H9 (cell line): ENCODE results near the gene CCDC187. TPM values are rescaled to one million over a fixed set of nuclear protein-coding genes. Genes with fewer than 3 reads are reported as not detected.

Experiments
- DNase-seq: peaks from one replicate; pipeline ENCODE4 v3.0.0-alpha.2; 2017
- H2AFZ ChIP-seq: one replicate; pipeline ENCODE4 v1.6.1; 2013; ENCODE audit warnings: mild to moderate bottlenecking, low read length, control low read depth, moderate library complexity
- H2AK5ac ChIP-seq: 2 replicates; pipeline ENCODE4 v1.6.1; 2013; ENCODE audit warnings: low read length, control low read depth, mixed read lengths; ENCODE audit not compliant: insufficient read length
- H2BK120ac ChIP-seq: one replicate; pipeline ENCODE4 v1.6.1; 2013; ENCODE audit warnings: low read depth, mild to moderate bottlenecking, low read length, control low read depth, inconsistent platforms; ENCODE audit not compliant: poor library complexity, severe bottlenecking
- H2BK12ac ChIP-seq: 2 replicates; pipeline ENCODE4 v1.6.1; 2013; ENCODE audit warnings: low read length, control low read depth, mixed read lengths, low read depth; ENCODE audit not compliant: insufficient read length
- H2BK15ac ChIP-seq: 2 replicates; pipeline ENCODE4 v1.6.1; 2013; ENCODE audit warnings: low read depth, low read length, control low read depth
- H2BK20ac ChIP-seq: one replicate; pipeline ENCODE4 v1.6.1; 2013; ENCODE audit warnings: low read depth, mild to moderate bottlenecking, low read length, control low read depth, inconsistent platforms; ENCODE audit not compliant: poor library complexity, severe bottlenecking
- H2BK5ac ChIP-seq: 2 replicates; pipeline ENCODE4 v1.6.1; 2013; ENCODE audit warnings: low read length, control low read depth, mixed read lengths; ENCODE audit not compliant: insufficient read length
- H3K14ac ChIP-seq: 2 replicates; pipeline ENCODE4 v1.6.1; 2013; ENCODE audit warnings: low read length, control low read depth; ENCODE audit not compliant: insufficient read depth
- H3K18ac ChIP-seq: 2 replicates; pipeline ENCODE4 v1.6.1; 2013; ENCODE audit warnings: low read depth, mild to moderate bottlenecking, mixed read lengths, low read length, control low read depth; ENCODE audit not compliant: insufficient read length
- H3K23ac ChIP-seq: 2 replicates; pipeline ENCODE4 v1.6.1; 2013; ENCODE audit warnings: low read length, control low read depth, mixed read lengths, low read depth; ENCODE audit not compliant: insufficient read length
- H3K23me2 ChIP-seq: 2 replicates; pipeline ENCODE4 v1.6.1; 2013; ENCODE audit warnings: low read depth, mild to moderate bottlenecking, mixed read lengths, low read length, control low read depth; ENCODE audit not compliant: insufficient read length, poor library complexity, severe bottlenecking
- H3K27ac ChIP-seq: 2 replicates; pipeline ENCODE4 v1.5.1; 2013; ENCODE audit warnings: low read length, control low read depth, mixed read lengths, low read depth; ENCODE audit not compliant: insufficient read length
- H3K27me3 ChIP-seq: 2 replicates; pipeline ENCODE4 v1.6.1; 2013; ENCODE audit warnings: low read length, control low read depth, inconsistent platforms; ENCODE audit not compliant: insufficient read depth
- H3K4ac ChIP-seq: 2 replicates; pipeline ENCODE4 v1.6.1; 2013; ENCODE audit warnings: low read depth, mild to moderate bottlenecking, control low read depth, inconsistent platforms, low read length, moderate library complexity
- H3K4me1 ChIP-seq: 2 replicates; pipeline ENCODE4 v1.6.1; 2013; ENCODE audit warnings: low read length, control low read depth, inconsistent platforms; ENCODE audit not compliant: insufficient read depth
- H3K4me2 ChIP-seq: 2 replicates; pipeline ENCODE4 v1.6.1; 2013; ENCODE audit warnings: low read length, control low read depth, mixed read lengths; ENCODE audit not compliant: insufficient read length, insufficient read depth
- H3K56ac ChIP-seq: 2 replicates; pipeline ENCODE4 v1.6.1; 2013; ENCODE audit warnings: low read depth, mild to moderate bottlenecking, mixed read lengths, low read length, control low read depth; ENCODE audit not compliant: insufficient read length
- H3K79me1 ChIP-seq: 2 replicates; pipeline ENCODE4 v1.6.1; 2013; ENCODE audit warnings: low read depth, mild to moderate bottlenecking, moderate library complexity, low read length, control low read depth, inconsistent platforms; ENCODE audit not compliant: insufficient read depth, poor library complexity, severe bottlenecking
- H3K79me2 ChIP-seq: 2 replicates; pipeline ENCODE4 v1.6.1; 2013; ENCODE audit warnings: low read length, control low read depth, inconsistent platforms; ENCODE audit not compliant: insufficient read depth
- H3K9ac ChIP-seq: 2 replicates; pipeline ENCODE4 v1.6.1; 2013; ENCODE audit warnings: low read length, control low read depth, mixed read lengths; ENCODE audit not compliant: insufficient read length; ENCODE audit errors: extremely low read depth
- H3K9me3 ChIP-seq: one replicate; pipeline ENCODE4 v1.6.1; 2013; ENCODE audit warnings: low read depth, low read length, inconsistent platforms; ENCODE audit not compliant: control insufficient read depth
- H3T11ph ChIP-seq: one replicate; pipeline ENCODE4 v1.6.1; 2013; ENCODE audit warnings: mild to moderate bottlenecking, low read length, control low read depth, inconsistent platforms
- H4K20me1 ChIP-seq: one replicate; pipeline ENCODE4 v1.6.1; 2013; ENCODE audit not compliant: control insufficient read depth, insufficient read length, insufficient read depth
- H4K5ac ChIP-seq: 2 replicates; pipeline ENCODE4 v1.6.1; 2013; ENCODE audit warnings: low read depth, mild to moderate bottlenecking, mixed read lengths, low read length, control low read depth; ENCODE audit not compliant: insufficient read length
- H4K8ac ChIP-seq: replicated peaks from 2 replicates; pipeline ENCODE4 v1.6.1; 2013; ENCODE audit warnings: low read length, control low read depth, mixed read lengths, low read depth; ENCODE audit not compliant: insufficient read length
- H4K91ac ChIP-seq: 2 replicates; pipeline ENCODE4 v1.6.1; 2013; ENCODE audit warnings: low read depth, mild to moderate bottlenecking, moderate library complexity, mixed read lengths, low read length, control low read depth; ENCODE audit not compliant: insufficient read length
- H3K27ac Mint-ChIP-seq, 3 experiments: 2 replicates in 2 of 3; 3 replicates in 1 of 3; pipeline ENCODE4 v1.8.0; 2020 to 2021; ENCODE audit warnings: mixed read lengths in 3 of 3, mild to moderate bottlenecking in 1 of 3, moderate library complexity in 1 of 3
- H3K27me3 Mint-ChIP-seq: 2 replicates; pipeline ENCODE4 v1.8.0; 2021; ENCODE audit warnings: low read depth, mild to moderate bottlenecking, moderate library complexity, mixed read lengths
- H3K36me3 Mint-ChIP-seq, 3 experiments: 2 replicates in 2 of 3; 3 replicates in 1 of 3; pipeline ENCODE4 v1.8.0; 2020 to 2021; ENCODE audit warnings: low read depth in 3 of 3, mixed read lengths in 3 of 3; ENCODE audit not compliant: insufficient read depth in 1 of 3
- H3K4me1 Mint-ChIP-seq, 2 experiments: 2 replicates each; pipeline ENCODE4 v1.8.0; 2020; ENCODE audit warnings: mixed read lengths in 2 of 2
- H3K4me3 Mint-ChIP-seq, 2 experiments: 2 replicates in 1 of 2; 3 replicates in 1 of 2; pipeline ENCODE4 v1.8.0; 2020 to 2021; ENCODE audit warnings: mild to moderate bottlenecking in 2 of 2, mixed read lengths in 2 of 2, moderate library complexity in 1 of 2
- H3K9me3 Mint-ChIP-seq, 2 experiments: 2 replicates in 1 of 2; 3 replicates in 1 of 2; pipeline ENCODE4 v1.8.0; 2020; ENCODE audit warnings: mild to moderate bottlenecking in 2 of 2, mixed read lengths in 2 of 2, moderate library complexity in 1 of 2
- WGBS: extraction: QIAGEN DNeasy Blood & Tissue Kit; methylation state at CpG from one replicate; pipeline ENCODE4 v1.1.7; 2013; ENCODE audit warnings: missing lambda C conversion rate, low lambda C conversion rate, mixed read lengths; ENCODE audit not compliant: insufficient read length; ENCODE audit errors: extremely low coverage; 5-methylcytosine and 5-hydroxymethylcytosine counted together
- total RNA-seq: library from RNA; stranded (reverse); gene quantifications from 2 replicates; pipeline ENCODE4 v1.2.1, GENCODE V29; 2021
- TF ChIP-seq, protein P1 (sequence below): fragments of 200-600 bp; sonication (generic); conservative IDR thresholded peaks from 3 replicates; pipeline ENCODE4 v1.8.0; 2021; ENCODE audit warnings: antibody characterized with exemption, mild to moderate bottlenecking

CCDC187 gene
- total RNA-seq, 1 experiment from 2014 or later = 0.07 TPM

DNA sequence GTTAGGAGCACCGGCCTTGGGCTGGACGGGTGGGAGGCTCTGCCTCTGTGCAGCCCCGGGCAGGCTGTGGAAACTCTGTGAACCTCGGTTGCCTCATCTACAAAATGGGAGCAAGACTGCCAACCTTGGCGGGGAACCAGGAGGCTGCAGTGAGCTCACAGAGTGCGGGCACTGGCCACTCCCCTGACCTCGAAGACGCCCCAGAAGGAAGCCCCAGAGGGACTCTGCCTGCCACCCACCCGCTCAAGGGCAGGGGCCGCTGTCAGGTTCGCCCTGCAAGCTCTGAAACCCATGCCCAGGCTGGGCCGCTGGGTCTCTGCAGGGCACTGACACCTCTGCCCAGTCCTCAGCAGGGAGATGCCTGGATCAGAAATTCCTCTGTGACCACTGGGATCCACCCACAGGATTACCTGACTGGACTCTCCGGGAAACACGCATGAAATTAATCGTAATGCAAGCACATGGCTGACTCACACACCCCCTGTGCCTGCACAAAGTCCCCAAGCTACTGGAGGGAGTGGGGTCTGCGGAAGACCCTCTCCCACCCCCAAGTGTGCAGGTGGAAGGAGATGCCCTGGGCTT, 7.4 kb downstream of the CCDC187 start:
- no peak overlapping the region for H4K5ac ChIP-seq
- no peak overlapping the region for H4K8ac ChIP-seq
- H3T11ph ChIP-seq = no peak overlapping the region
- H3K18ac ChIP-seq = no peak overlapping the region
- H2BK20ac ChIP-seq = no peak overlapping the region
- Mint-ChIP-seq H3K4me1 (peaks cover 3% of the 10 kb centered on the region in 2 experiments; a peak in 3 of 4 replicates), H3K36me3 (no peaks in the 10 kb centered on the region), H3K27ac (no peak overlapping the region), H3K4me3 (no peak overlapping the region), H3K27me3 (no peaks in the 10 kb centered on the region; the same call in 1 of the 2 replicates), H3K9me3 (no peaks in the 10 kb centered on the region)
- no peak overlapping the region for H2BK12ac ChIP-seq
- no peak for DNase-seq
- H2BK15ac ChIP-seq = no peak overlapping the region
- no peak overlapping the region for H4K91ac ChIP-seq
- H3K9me3 ChIP-seq = peaks cover 12% of the 10 kb centered on the region
- no peak overlapping the region for H2AFZ ChIP-seq
- TF ChIP-seq, protein P1, sequence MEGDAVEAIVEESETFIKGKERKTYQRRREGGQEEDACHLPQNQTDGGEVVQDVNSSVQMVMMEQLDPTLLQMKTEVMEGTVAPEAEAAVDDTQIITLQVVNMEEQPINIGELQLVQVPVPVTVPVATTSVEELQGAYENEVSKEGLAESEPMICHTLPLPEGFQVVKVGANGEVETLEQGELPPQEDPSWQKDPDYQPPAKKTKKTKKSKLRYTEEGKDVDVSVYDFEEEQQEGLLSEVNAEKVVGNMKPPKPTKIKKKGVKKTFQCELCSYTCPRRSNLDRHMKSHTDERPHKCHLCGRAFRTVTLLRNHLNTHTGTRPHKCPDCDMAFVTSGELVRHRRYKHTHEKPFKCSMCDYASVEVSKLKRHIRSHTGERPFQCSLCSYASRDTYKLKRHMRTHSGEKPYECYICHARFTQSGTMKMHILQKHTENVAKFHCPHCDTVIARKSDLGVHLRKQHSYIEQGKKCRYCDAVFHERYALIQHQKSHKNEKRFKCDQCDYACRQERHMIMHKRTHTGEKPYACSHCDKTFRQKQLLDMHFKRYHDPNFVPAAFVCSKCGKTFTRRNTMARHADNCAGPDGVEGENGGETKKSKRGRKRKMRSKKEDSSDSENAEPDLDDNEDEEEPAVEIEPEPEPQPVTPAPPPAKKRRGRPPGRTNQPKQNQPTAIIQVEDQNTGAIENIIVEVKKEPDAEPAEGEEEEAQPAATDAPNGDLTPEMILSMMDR = no peak
- no peak overlapping the region for H3K4ac ChIP-seq
- H3K23me2 ChIP-seq = no peaks in the 10 kb centered on the region
- H2BK120ac ChIP-seq = no peak overlapping the region
- no peaks in the 10 kb centered on the region for H3K27me3 ChIP-seq
- WGBS = no CpG with 5 or more reads among the region's 16 CpGs
- H3K4me2 ChIP-seq = no peak overlapping the region
- H3K4me1 ChIP-seq = no peaks in the 10 kb centered on the region
- no peak overlapping the region for H3K56ac ChIP-seq
- H3K14ac ChIP-seq = no peak overlapping the region
- no peaks in the 10 kb centered on the region for H3K79me2 ChIP-seq
- no peak overlapping the region for H2AK5ac ChIP-seq
- H3K79me1 ChIP-seq = no peaks in the 10 kb centered on the region
- H3K23ac ChIP-seq = no peak overlapping the region
- H3K27ac ChIP-seq = no peak overlapping the region
- no peaks in the 10 kb centered on the region for H4K20me1 ChIP-seq
- H2BK5ac ChIP-seq = no peak overlapping the region
- H3K9ac ChIP-seq = no peak overlapping the region
